ENCODE data around the gene USP2.

The USP2 gene

DNA sequence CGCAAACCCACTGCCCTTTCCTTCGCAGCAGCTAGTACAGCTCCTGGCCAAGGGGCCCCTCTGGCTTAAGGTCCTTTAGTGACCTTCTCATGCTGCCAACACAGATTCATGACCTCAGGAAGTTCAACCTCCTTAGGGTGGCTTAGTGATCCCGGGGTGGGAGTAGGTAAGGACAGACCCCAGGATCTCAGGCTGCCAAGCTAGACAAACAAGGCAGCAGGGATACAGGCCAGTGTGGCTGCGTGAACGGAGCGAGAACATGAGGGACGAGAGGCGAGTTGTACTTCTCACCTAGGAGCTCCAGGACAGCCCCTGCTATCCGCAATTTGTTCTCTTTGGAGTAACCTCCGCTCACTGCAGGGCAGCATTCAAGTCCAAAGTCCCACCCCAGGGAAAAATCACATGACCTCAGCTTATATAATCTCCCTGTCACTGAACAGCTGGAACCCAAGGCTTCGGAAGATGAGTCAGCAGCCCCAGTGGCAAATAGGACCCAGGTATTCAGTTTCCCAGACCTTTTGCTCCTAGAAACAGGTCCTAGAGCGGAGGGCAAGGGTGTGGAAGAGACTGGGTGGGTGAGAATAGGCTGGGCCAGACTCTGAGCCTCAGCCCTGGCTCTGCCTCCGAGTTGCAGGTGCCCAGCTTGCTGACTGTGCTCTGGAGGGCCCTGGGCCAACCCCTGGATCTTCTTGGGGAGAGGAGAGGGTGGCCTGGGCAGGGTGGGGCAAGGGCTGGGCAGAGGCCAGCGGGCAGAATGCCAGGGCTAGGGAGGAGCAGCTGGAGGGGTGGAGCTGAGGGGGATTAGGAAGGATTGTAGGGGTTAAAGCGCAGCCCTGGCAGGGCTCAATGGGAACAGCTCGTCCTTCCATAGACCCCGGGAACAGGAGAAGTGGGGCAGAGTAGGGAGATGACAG, 13.1 kb downstream of the USP2 start:
- no peak for DNase-seq (ENCODE audit: low read depth)
- H3K4me3 ChIP-seq (ENCODE audit: low read depth, low read length) = no peak overlapping the region
- TF ChIP-seq, protein P1, sequence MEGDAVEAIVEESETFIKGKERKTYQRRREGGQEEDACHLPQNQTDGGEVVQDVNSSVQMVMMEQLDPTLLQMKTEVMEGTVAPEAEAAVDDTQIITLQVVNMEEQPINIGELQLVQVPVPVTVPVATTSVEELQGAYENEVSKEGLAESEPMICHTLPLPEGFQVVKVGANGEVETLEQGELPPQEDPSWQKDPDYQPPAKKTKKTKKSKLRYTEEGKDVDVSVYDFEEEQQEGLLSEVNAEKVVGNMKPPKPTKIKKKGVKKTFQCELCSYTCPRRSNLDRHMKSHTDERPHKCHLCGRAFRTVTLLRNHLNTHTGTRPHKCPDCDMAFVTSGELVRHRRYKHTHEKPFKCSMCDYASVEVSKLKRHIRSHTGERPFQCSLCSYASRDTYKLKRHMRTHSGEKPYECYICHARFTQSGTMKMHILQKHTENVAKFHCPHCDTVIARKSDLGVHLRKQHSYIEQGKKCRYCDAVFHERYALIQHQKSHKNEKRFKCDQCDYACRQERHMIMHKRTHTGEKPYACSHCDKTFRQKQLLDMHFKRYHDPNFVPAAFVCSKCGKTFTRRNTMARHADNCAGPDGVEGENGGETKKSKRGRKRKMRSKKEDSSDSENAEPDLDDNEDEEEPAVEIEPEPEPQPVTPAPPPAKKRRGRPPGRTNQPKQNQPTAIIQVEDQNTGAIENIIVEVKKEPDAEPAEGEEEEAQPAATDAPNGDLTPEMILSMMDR (IDR thresholded peaks at IDR 0.05; ENCODE audit: low read depth, low read length, missing control alignments) = no peak

DNA sequence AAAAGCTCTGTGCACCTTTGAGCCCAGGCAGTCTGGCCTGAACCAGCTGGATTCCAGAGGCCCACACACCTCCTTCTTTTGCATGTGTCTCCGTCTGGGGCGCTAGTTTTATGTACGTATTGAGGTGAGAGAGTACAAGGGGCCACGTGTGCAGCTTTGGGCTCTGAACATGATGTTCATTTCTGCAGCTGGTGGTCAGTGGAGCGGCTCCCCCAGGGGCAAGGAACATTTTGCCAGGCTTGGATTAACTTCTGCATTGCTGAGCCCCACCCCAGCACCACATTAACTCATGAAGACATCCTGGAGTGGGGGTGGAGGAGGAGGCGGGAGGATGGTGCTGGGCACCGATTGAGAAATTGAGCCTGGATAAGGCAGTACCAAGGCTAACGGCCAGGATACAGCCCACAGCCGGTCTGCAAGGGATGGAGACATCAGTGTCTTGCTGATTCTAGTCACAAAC, 13.8 kb downstream of the USP2 start:
- TF ChIP-seq, protein P1 (IDR thresholded peaks at IDR 0.05; ENCODE audit: low read depth, low read length, missing control alignments) = no peak
- no peak overlapping the region for H3K4me3 ChIP-seq (ENCODE audit: low read depth, low read length)
- no peak for DNase-seq (ENCODE audit: low read depth)

DNA sequence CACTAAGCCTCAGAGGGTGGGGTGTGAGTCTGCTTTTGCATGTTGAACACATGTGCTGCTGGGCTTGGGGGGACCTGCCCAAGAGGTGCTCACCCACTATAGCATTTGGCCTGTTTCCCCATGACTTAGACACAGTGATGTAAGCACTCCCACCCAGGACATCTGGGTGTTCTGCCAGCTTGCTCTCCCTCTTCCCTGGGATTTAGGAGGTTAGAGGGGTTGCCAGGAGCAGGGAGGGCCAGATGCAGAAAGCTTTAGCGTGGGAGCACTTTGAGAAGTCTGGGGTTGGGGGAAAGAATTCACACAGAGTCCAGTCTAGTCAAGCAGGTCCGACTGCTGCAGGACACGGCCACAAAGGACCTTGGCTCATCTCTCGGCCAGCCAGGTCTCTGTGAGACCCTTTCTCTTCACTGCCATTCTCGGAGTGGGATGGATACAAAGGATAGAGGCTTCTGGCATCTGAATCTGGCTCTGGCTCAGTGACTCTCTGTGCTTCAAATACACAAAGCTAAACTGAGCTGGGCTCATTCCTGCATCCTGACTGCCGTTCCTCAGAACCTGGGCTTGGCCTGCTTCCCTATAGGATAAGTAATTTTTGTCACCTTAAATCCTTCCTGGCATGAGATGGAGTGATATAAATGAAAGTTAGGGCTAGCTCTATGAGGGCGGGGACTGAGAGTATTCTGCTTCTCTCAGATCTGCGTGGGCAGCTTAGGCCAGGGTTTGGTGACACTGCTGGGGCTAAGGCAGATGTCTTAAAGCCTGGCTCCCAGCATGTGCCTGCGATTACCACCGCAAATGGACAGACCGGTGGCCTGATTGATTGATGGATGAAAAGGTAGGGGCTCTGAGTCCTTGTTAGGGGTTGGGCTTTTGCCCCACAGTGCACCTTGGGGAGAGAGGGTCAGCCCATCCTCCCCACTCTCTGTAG, 14.5 kb downstream of the USP2 start:
- no peak for DNase-seq (ENCODE audit: low read depth)
- TF ChIP-seq, protein P1 (IDR thresholded peaks at IDR 0.05; ENCODE audit: low read depth, low read length, missing control alignments) = no peak
- no peak overlapping the region for H3K4me3 ChIP-seq (ENCODE audit: low read depth, low read length)

DNA sequence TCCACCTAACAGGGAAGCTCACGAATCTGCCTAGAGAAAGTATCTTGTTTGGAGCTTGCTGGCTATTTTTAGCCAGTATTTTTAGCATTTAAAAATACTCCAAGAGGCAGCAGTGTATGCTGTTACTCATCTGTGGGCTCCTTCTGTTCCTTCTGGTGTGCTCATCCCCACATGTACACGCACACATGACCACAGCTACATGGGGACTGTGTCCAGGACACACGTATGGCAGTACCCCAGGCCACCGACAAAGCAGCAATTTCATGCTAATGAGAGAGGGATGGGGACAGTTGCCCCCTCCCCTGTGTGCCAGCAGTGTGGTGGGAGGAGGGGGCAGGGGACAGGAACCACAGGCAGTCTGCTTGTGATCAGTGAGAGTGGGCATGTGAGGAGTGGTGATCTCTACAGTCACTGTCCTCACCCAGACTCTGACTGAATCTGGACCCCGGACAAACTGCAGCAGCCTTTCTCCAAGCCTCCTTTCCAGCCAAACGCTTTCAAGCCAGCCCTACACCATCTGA, 16.4 kb downstream of the USP2 start:
- no peak for DNase-seq (ENCODE audit: low read depth)

DNA sequence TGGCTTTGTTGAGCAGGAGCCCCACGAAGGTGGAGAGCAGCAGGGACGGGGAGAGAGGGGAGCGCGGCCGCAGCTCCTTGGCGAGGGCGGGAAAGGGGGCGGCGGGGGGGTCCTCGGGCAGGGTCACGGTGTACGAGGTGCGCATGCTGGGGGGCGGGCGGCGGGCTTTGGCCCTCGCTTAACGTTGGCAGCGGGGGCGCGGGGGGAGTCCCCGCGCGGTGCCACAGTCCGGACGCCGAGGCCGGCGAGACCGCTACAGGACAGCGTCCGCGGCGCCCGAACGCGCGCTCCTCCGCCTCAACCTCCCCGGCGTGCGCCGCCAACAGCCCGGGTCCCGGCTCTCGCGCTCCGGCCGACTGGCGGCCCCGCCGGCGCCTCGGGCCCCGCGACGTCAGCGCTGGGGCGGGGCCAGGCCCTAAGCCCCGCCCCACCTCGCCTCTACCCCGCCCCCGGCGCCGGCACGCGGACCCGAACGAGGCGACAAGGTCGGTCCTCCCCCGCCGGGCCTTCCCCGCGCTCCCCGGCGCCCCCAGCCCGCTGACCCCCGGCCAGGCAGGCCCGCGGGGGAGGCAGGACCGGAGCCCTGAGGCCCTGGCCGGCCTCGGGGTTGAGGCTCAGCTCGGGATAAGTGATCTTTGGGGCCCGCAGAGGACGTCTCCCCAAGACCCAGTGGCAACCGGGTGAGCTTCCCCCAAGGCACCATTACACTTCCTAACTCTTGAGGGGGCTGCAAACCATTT, 17.5 kb downstream of the USP2 start:
- TF ChIP-seq, protein P1 (IDR thresholded peaks at IDR 0.05; ENCODE audit: low read depth, low read length, missing control alignments) = no peak
- H3K4me3 ChIP-seq (ENCODE audit: low read depth, low read length) = no peak overlapping the region; the same call in 1 of the 2 replicates
- DNase-seq (ENCODE audit: low read depth) = no peak

More for the DNA sequence above, 16.4 kb downstream of the USP2 start:
- no peak overlapping the region for H3K4me3 ChIP-seq (ENCODE audit: low read depth, low read length)
- TF ChIP-seq, protein P1 (IDR thresholded peaks at IDR 0.05; ENCODE audit: low read depth, low read length, missing control alignments) = no peak
